K562 (cell line): ENCODE measurements around the gene TSSK6. TPM values are rescaled to one million over a fixed set of nuclear protein-coding genes. Genes with fewer than 3 reads are reported as not detected.

Experiments used
- ATAC-seq: fragments of 200-7000 bp; cut with Tn5 transposase; 3 replicates; pipeline ENCODE4 v1.9.1; 2020; ENCODE audit warnings: moderate library complexity
- BruUV-seq: library from RNA; stranded (reverse); fragments of 400-500 nt; replicated peaks from 2 replicates; lab custom pipeline; 2021; lab: Mats Ljungman, UMichigan
- CTCF ChIA-PET: fragments of 300-600 bp; formaldehyde crosslinking; extraction: SDS; loops from one replicate; lab custom pipeline; 2021; ENCODE audit warnings: low intra/inter-chr PET ratio; lab: Yijun Ruan, JAX
- POLR2A ChIA-PET: fragments of 300-600, 350-650 bp; sonication (Branson Sonifier 250); formaldehyde crosslinking; extraction: SDS; loops from one replicate; lab custom pipeline; 2021; ENCODE audit warnings: antibody characterized with exemption, inconsistent platforms; lab: Yijun Ruan, JAX
- DNase-seq, 4 experiments: peaks; one replicate each; pipeline versions ENCODE4 v3.0.0 to v3.0.0-alpha.2; 2011 to 2018; ENCODE audit warnings: low spot score in 3 of 4, mixed read lengths in 3 of 4; ENCODE audit errors: extremely low read depth in 1 of 4
- FAIRE-seq: peaks from 2 replicates; lab custom pipeline; 2011; peaks lifted over from hg19 to GRCh38; lab: Jason Lieb, UNC
- H2AFZ ChIP-seq: 2 replicates; pipeline ENCODE4 v1.6.0; 2011; ENCODE audit warnings: low read depth, low read length, control low read depth, inconsistent platforms
- H3K27ac ChIP-seq: fragments of 200-600 bp; 3 replicates; pipeline ENCODE4 v1.8.0; 2011; ENCODE audit warnings: low read depth, mild to moderate bottlenecking, control low read depth, inconsistent platforms, low read length, moderate library complexity, mixed read lengths; ENCODE audit errors: extremely low read depth
- H3K27me3 ChIP-seq, 2 experiments: fragments of 300-600 bp in 1 of 2; 2 replicates in 1 of 2; 3 replicates in 1 of 2; pipeline versions ENCODE4 v1.6.0 to v1.8.0; 2011; ENCODE audit warnings: inconsistent platforms in 2 of 2, low read length in 2 of 2, mild to moderate bottlenecking in 1 of 2, mixed read lengths in 1 of 2, moderate library complexity in 1 of 2; ENCODE audit not compliant: control insufficient read depth in 2 of 2, insufficient read depth in 2 of 2
- H3K36me3 ChIP-seq: fragments of 300-600 bp; 3 replicates; pipeline ENCODE4 v1.8.0; 2011; ENCODE audit warnings: mild to moderate bottlenecking, low read length, inconsistent platforms; ENCODE audit not compliant: control insufficient read depth, insufficient read depth
- H3K4me1 ChIP-seq, 2 experiments: fragments of 200-600 bp in 1 of 2; replicated peaks in 1 of 2; 2 replicates in 1 of 2; 3 replicates in 1 of 2; pipeline versions ENCODE4 v1.5.1 to v1.8.0; 2011; ENCODE audit warnings: inconsistent platforms in 2 of 2, low read length in 2 of 2, mild to moderate bottlenecking in 1 of 2, mixed read lengths in 1 of 2, moderate library complexity in 1 of 2; ENCODE audit not compliant: control insufficient read depth in 2 of 2, insufficient read depth in 2 of 2
- H3K4me2 ChIP-seq: 2 replicates; pipeline ENCODE4 v1.6.1; 2011; ENCODE audit warnings: low read length, control low read depth, inconsistent platforms, mixed read lengths; ENCODE audit not compliant: insufficient read depth
- H3K4me3 ChIP-seq: fragments of 200-600 bp; sonication (generic), shearing (Covaris generic); 2 replicates; pipeline ENCODE4 v1.5.1; 2016; ENCODE audit warnings: control low read depth, inconsistent platforms
- H3K79me2 ChIP-seq: fragments of 200-600 bp; 3 replicates; pipeline ENCODE4 v1.8.0; 2011; ENCODE audit warnings: low read length, inconsistent platforms; ENCODE audit not compliant: control insufficient read depth, insufficient read depth
- H3K9ac ChIP-seq, 2 experiments: 2 replicates each; pipeline versions ENCODE4 v1.6.0 to v1.6.1; 2011; ENCODE audit warnings: low read depth in 2 of 2, low read length in 2 of 2, control low read depth in 1 of 2, inconsistent platforms in 1 of 2, mild to moderate bottlenecking in 1 of 2, mixed read lengths in 1 of 2; ENCODE audit not compliant: insufficient read depth in 1 of 2
- H3K9me1 ChIP-seq: one replicate; pipeline ENCODE4 v1.6.0; 2011; ENCODE audit warnings: inconsistent platforms, mild to moderate bottlenecking, low read length, moderate library complexity; ENCODE audit not compliant: control insufficient read depth, insufficient read depth
- H3K9me3 ChIP-seq: replicated peaks from 2 replicates; pipeline ENCODE4 v1.5.1; 2011; ENCODE audit warnings: low read depth, low read length, inconsistent platforms; ENCODE audit not compliant: control insufficient read depth, insufficient read depth
- H4K20me1 ChIP-seq: replicated peaks from 2 replicates; pipeline ENCODE4 v1.6.1; 2011; ENCODE audit warnings: low read length, inconsistent platforms, mixed read lengths; ENCODE audit not compliant: control insufficient read depth, insufficient read depth
- RBM22 ChIP-seq: fragments of 200-400 bp; formaldehyde crosslinking; IDR thresholded peaks from 2 replicates; pipeline ENCODE4 v1.6.1; 2018; ENCODE audit warnings: low read length, low read depth; ENCODE audit not compliant: poor library complexity, severe bottlenecking
- RBM34 ChIP-seq: fragments of 200-400 bp; formaldehyde crosslinking; IDR thresholded peaks from 2 replicates; pipeline ENCODE4 v1.6.1; 2018; ENCODE audit warnings: low read length, borderline replicate concordance; ENCODE audit not compliant: insufficient read depth
- SMAD2 ChIP-seq: fragments of 150-350 bp; IDR thresholded peaks from 2 replicates; pipeline ENCODE4 v1.6.1; 2014; ENCODE audit warnings: low read depth, mild to moderate bottlenecking, low read length
- SRSF9 ChIP-seq: fragments of 200-400 bp; formaldehyde crosslinking; IDR thresholded peaks from 2 replicates; pipeline ENCODE4 v1.6.1; 2017; ENCODE audit warnings: low read depth, low read length, borderline replicate concordance
- WGBS: fragments of 100-300 bp; shearing (Covaris generic); methylation state at CpG from one replicate; pipeline ENCODE4 v1.1.6; 2016; ENCODE audit warnings: low coverage, mixed read lengths; ENCODE audit not compliant: insufficient coverage; ENCODE audit errors: missing lambda C conversion rate; 5-methylcytosine and 5-hydroxymethylcytosine counted together
- in situ Hi-C: fragments of 300-500 bp; cut with MboI; formaldehyde crosslinking; loops from 4 replicates; pipeline ENCODE4 v1.15.0; 2018; ENCODE audit warnings: inconsistent platforms, mixed read lengths
- intact Hi-C: fragments of 100-400 bp; cut with micrococcal nuclease; formaldehyde crosslinking; loops from 2 replicates; pipeline ENCODE4 v1.14.2; 2022
- polyA plus RNA-seq, 8 experiments: library from polyadenylated mRNA; depleted of rRNA in 4 of 8; stranded (reverse) in 5 of 8; unstranded in 3 of 8; fragments of >200 nt; fragmentation: Nextera tagmentation in 2 of 8; fragmentation: Illumina TruSeq in 1 of 8; extraction: Ambion mirVana in 2 of 8; extraction: Trizol in 1 of 8; gene quantifications; 2 replicates each; pipeline versions ENCODE4 v1.2.1 to v1.2.3, GENCODE V29; 2011 to 2014; ENCODE audit warnings: inconsistent platforms in 1 of 8, missing spikeins in 1 of 8
- total RNA-seq, 7 experiments: library from RNA; depleted of rRNA in 6 of 7; stranded (reverse); fragments of >200 nt in 6 of 7; fragmentation: Illumina TruSeq in 2 of 7; extraction: Trizol in 2 of 7; gene quantifications; 2 replicates each; pipeline versions ENCODE4 v1.2.1 to v1.2.3, GENCODE V29; 2011 to 2021; ENCODE audit warnings: low replicate concordance in 1 of 7
- TF ChIP-seq, protein P1 (sequence below), 2 experiments: IDR thresholded peaks in 1 of 2; conservative IDR thresholded peaks in 1 of 2; 2 replicates each; pipeline ENCODE4 v1.6.1; 2016; ENCODE audit warnings: low read depth in 2 of 2, mild to moderate bottlenecking in 1 of 2, missing compliant biosample characterization in 1 of 2, missing genetic modification characterization in 1 of 2, moderate library complexity in 1 of 2

Gene TSSK6
- total and polyA plus RNA-seq, 9 of the 15 experiments (the other 6 are each of a cell fraction or from before 2014, with no cell fraction given) = 0.21 to 2.6 (median 1.5) TPM; not detected in 3

DNA sequence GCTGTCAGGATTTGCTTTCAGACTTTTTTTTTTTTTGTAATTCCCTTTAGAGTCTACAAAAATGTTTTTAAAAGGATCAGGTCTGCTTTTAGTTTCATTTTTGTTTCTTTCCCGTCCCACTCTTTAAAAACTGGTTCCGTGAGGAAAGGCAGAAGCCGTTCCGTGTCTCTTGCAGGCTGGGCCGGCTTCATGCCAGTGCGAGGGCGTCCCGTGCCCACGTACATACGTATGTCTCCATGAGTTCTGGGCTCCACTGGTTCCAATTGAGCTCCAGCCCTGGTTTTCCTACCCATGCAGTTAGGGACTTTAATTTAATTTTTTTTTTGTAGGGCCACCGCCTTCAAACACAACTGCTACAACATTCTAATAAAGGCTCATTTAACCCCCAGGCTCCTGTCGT, 8.8 kb downstream of the TSSK6 start:
- ChIA-PET CTCF (no interaction called here), POLR2A (interaction anchor here (0.6 kb wide), 1 partner anchor 118 kb away, joined by 3 read pairs; no protein-coding TSS in a partner anchor)
- no peak for FAIRE-seq
- BruUV-seq = TSS peak; percentile 38
- no peaks in the 10 kb centered on the region for H3K79me2 ChIP-seq
- H2AFZ ChIP-seq = no peak overlapping the region
- H3K4me2 ChIP-seq = no peak overlapping the region
- H3K36me3 ChIP-seq = peaks cover 60% of the 10 kb centered on the region; the same call in 2 of the 3 replicates
- no peaks in the 10 kb centered on the region for H3K9me1 ChIP-seq
- H3K4me3 ChIP-seq = no peak overlapping the region
- H3K4me1 ChIP-seq = peaks cover 0 to 10% of the 10 kb centered on the region in 2 experiments; a peak in 1 of 5 replicates
- WGBS = 93% methylated on average over 12 of the region's 12 CpGs
- no peaks in the 10 kb centered on the region for H3K9me3 ChIP-seq
- in situ Hi-C loops = no loop called here
- no peak for ATAC-seq
- H3K9ac ChIP-seq = no peak overlapping the region
- TF ChIP-seq RBM34 = no peak
- TF ChIP-seq SRSF9 = no peak
- no peaks in the 10 kb centered on the region for H3K27me3 ChIP-seq
- DNase-seq = no peak
- no peak overlapping the region for H3K27ac ChIP-seq
- H4K20me1 ChIP-seq = no peaks in the 10 kb centered on the region
- intact Hi-C loops = no loop called here

DNA sequence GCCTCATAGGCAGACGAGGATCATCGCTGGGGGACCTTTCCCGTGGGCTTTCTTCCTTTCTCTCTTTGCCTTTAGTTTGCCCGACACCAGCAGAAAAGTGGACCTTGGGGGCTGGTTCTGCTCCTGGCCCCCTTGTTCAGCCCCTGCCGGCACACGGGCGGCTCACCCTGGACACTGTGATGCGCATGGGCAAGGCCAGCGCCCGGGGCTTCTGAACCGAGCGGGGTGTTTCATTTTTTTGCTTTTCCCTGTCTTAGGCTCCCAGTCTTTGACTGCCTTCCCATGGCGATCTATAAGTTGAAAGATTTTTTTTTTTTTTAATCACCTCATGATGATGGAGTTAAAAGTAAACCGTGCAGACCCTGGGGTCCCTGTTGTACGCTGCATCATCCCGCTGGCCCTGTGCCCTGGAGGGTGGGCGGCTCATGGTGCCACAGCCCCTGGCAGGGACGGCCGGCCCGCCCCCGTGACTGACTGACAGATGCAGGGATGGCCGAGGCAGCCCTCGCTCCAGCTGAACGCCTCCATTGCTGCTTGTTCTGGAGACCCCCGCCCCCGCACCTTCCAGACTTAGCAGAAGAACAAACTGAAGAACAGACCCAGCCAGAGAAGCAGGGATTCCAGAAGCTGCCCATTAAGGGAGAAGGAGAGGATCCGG, 9.6 kb downstream of the TSSK6 start:
- 96% methylated on average over 23 of the region's 27 CpGs for WGBS
- no peak for FAIRE-seq

More for the DNA sequence above, 9.6 kb downstream of the TSSK6 start:
- peaks cover 0 to 16% of the 10 kb centered on the region in 2 experiments; a peak in 1 of 5 replicates for H3K4me1 ChIP-seq
- no peaks in the 10 kb centered on the region for H3K9me3 ChIP-seq
- ChIA-PET POLR2A (interaction anchor here (0.6 kb wide), 1 partner anchor 19 kb away, joined by 3 read pairs; no protein-coding TSS in a partner anchor), CTCF (no interaction called here)
- H3K9me1 ChIP-seq = no peaks in the 10 kb centered on the region
- no peaks in the 10 kb centered on the region for H3K27me3 ChIP-seq
- H3K27ac ChIP-seq = no peak overlapping the region
- DNase-seq (no peak), ATAC-seq (no peak)
- H4K20me1 ChIP-seq = no peaks in the 10 kb centered on the region
- no peak overlapping the region for H3K4me2 ChIP-seq
- no peak overlapping the region for H3K9ac ChIP-seq
- TF ChIP-seq SMAD2 = no peak
- TF ChIP-seq, protein P1, sequence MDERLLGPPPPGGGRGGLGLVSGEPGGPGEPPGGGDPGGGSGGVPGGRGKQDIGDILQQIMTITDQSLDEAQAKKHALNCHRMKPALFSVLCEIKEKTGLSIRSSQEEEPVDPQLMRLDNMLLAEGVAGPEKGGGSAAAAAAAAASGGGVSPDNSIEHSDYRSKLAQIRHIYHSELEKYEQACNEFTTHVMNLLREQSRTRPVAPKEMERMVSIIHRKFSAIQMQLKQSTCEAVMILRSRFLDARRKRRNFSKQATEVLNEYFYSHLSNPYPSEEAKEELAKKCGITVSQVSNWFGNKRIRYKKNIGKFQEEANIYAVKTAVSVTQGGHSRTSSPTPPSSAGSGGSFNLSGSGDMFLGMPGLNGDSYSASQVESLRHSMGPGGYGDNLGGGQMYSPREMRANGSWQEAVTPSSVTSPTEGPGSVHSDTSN (CRISPR knock-in tag; IDR thresholded peaks at IDR 0.05; ENCODE audit: low read depth) = no peak
- TF ChIP-seq, protein P1 (tag; conservative IDR thresholded peaks at IDR 0.05; ENCODE audit: low read depth) = no peak
- TF ChIP-seq RBM22 = peak; percentile 27
- in situ Hi-C loops (no loop called here), intact Hi-C loops (no loop called here)
- BruUV-seq = no TSS peak
- H2AFZ ChIP-seq = no peak overlapping the region
- no peak overlapping the region for H3K4me3 ChIP-seq
- no peaks in the 10 kb centered on the region for H3K79me2 ChIP-seq
- H3K36me3 ChIP-seq = peaks cover 68% of the 10 kb centered on the region; the same call in 2 of the 3 replicates
